Fibroblast of lung (primary cell): ENCODE measurements around the gene DCST2.

ENCODE experiments used
- EZH2 ChIP-seq: IDR thresholded peaks from 2 replicates; pipeline ENCODE4 v1.5.1; 2012; ENCODE audit warnings: low read length, control low read depth, mild to moderate bottlenecking; ENCODE audit errors: missing control alignments
- TF ChIP-seq, protein P1 (sequence below), 2 donors: IDR thresholded peaks in 1 of 2; conservative IDR thresholded peaks in 1 of 2; 1 replicate in 1 of 2; 2 replicates in 1 of 2; pipeline ENCODE4 v1.5.1; 2011 to 2012; ENCODE audit warnings: low read length in 2 of 2, control low read depth in 1 of 2, inconsistent platforms in 1 of 2, low read depth in 1 of 2, mild to moderate bottlenecking in 1 of 2

DNA sequence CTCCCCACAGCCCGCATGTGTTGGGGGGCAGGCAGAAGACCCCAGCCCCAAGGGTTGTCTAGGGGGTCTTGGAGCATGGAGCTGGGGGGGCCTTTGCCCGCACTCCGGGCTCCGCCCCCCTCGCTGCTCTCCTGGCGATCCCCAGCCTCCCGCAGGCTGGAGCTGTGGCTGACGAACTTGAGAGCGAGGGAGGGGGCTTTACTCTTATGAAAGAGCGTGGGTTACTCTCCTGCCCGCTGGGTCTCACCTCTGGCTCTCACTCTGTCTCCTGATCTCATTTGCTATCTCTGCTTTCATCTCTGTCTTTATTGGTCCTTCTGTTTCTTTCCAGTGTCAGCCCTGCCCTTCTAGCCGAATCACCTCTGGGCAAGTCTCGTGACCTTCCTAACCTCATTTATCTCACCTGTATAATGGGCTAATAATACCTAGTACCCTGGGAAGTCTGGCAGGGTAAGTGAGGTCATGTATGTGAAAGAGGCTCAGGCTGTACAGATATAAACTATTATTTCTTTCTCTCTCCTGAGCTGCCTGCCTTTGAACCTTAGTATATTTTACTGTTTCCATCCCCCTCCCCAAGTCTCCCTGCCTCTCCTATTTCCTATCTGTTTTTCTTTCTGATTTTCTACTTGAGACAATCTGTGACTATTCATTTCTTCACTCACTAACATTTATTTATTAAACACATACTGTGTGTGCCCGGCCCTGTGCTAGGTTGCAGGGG is 30.7 kb upstream of the DCST2 start:
- TF ChIP-seq, protein P1, sequence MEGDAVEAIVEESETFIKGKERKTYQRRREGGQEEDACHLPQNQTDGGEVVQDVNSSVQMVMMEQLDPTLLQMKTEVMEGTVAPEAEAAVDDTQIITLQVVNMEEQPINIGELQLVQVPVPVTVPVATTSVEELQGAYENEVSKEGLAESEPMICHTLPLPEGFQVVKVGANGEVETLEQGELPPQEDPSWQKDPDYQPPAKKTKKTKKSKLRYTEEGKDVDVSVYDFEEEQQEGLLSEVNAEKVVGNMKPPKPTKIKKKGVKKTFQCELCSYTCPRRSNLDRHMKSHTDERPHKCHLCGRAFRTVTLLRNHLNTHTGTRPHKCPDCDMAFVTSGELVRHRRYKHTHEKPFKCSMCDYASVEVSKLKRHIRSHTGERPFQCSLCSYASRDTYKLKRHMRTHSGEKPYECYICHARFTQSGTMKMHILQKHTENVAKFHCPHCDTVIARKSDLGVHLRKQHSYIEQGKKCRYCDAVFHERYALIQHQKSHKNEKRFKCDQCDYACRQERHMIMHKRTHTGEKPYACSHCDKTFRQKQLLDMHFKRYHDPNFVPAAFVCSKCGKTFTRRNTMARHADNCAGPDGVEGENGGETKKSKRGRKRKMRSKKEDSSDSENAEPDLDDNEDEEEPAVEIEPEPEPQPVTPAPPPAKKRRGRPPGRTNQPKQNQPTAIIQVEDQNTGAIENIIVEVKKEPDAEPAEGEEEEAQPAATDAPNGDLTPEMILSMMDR (conservative IDR thresholded peaks at IDR 0.05 in 1 of 2, IDR thresholded peaks at IDR 0.05 in 1 of 2; ENCODE audit: low read depth in 1 of 2, low read length in 2 of 2): no peak
- no peak for TF ChIP-seq EZH2
